Non-pigmented ciliary epithelial cell (primary cell): ENCODE measurements around the gene AGPAT3.

Experiments
- DNase-seq: peaks from one replicate; pipeline ENCODE4 v3.0.0-alpha.2; 2010; ENCODE audit warnings: low read depth

The AGPAT3 gene

GRCh38 chr21:43937891-43938309, 72.9 kb downstream of the AGPAT3 start:
- DNase-seq, result no peak

- no peak for DNase-seq
These were observed 73.9 kb downstream of the AGPAT3 start for GRCh38 chr21:43938751-43939442.

GRCh38 chr21:43939443-43940328, 74.7 kb downstream of the AGPAT3 start:
- DNase-seq, result no peak

GRCh38 chr21:43940329-43941050, 75.5 kb downstream of the AGPAT3 start:
- DNase-seq, result no peak

- DNase-seq, result no peak
These were observed 77.2 kb downstream of the AGPAT3 start for GRCh38 chr21:43942201-43942600.

- DNase-seq, result no peak
These were observed 77.6 kb downstream of the AGPAT3 start for GRCh38 chr21:43942621-43943020.

GRCh38 chr21:43943512-43944077, 78.6 kb downstream of the AGPAT3 start:
- DNase-seq, result no peak

GRCh38 chr21:43944078-43944633, 79.1 kb downstream of the AGPAT3 start:
- no peak for DNase-seq

- DNase-seq, result no peak
These were observed 79.7 kb downstream of the AGPAT3 start for GRCh38 chr21:43944757-43945156.

GRCh38 chr21:43948740-43949498, 83.9 kb downstream of the AGPAT3 start:
- no peak for DNase-seq

GRCh38 chr21:43949499-43950208, 84.6 kb downstream of the AGPAT3 start:
- no peak for DNase-seq

GRCh38 chr21:43950481-43950880, 85.5 kb downstream of the AGPAT3 start:
- DNase-seq, result no peak

- DNase-seq, result no peak
These were observed 85.9 kb downstream of the AGPAT3 start for GRCh38 chr21:43950936-43951335.

- DNase-seq, result no peak
These were observed 87.1 kb downstream of the AGPAT3 start for GRCh38 chr21:43951911-43952703.

- no peak for DNase-seq
These were observed 88.0 kb downstream of the AGPAT3 start for GRCh38 chr21:43953021-43953420.

GRCh38 chr21:43954042-43954441, 89.0 kb downstream of the AGPAT3 start:
- no peak for DNase-seq

- DNase-seq, result no peak
These were observed 89.9 kb downstream of the AGPAT3 start for GRCh38 chr21:43954896-43955295.

- DNase-seq, result peak; percentile 3
These were observed 91.1 kb downstream of the AGPAT3 start for GRCh38 chr21:43956019-43956669.

GRCh38 chr21:43956670-43957035, 91.6 kb downstream of the AGPAT3 start:
- peak; percentile 34 for DNase-seq
